ENCODE measurements around the gene PRRT4. TPM values are rescaled to one million over a fixed set of nuclear protein-coding genes. Genes with fewer than 3 reads are reported as not detected.
A peak's percentile ranks its signal among the peaks of the same experiment; 100 is the strongest.

The PRRT4 gene
- total and polyA plus RNA-seq, 4 donors, result 0.13 to 0.14 TPM; not detected in 2

GRCh38 chr7:128343554-128344430, 17.7 kb downstream of the PRRT4 start, which contains the start of gene RBM28:
Gene RBM28 (minus strand): TSS chr7:128343908. CDS start chr7:128343793, 115 bp downstream.
- peak within 1 kb of the TSS; percentile 66 to 75 for H3K9ac ChIP-seq (ENCODE audit: low read depth in 1 of 2, low read length in 2 of 2)
- 14% methylated on average over 49 of the region's 49 CpGs for WGBS

More at GRCh38 chr7:128343554-128344430, 17.7 kb downstream of the PRRT4 start, which contains the start of gene RBM28:
- no peaks in the 10 kb centered on the region for H3K27me3 ChIP-seq (ENCODE audit: control insufficient read depth in 4 of 4, insufficient read depth in 4 of 4, low read length in 3 of 4)
- peak; percentile 45 to 65 for TF ChIP-seq RXRA (IDR thresholded peaks at IDR 0.05)
- TF ChIP-seq NR2F2 (IDR thresholded peaks at IDR 0.05), result no peak
- peak; percentile 91 for TF ChIP-seq ZBTB33 (IDR thresholded peaks at IDR 0.05)
- TF ChIP-seq YY1 (IDR thresholded peaks at IDR 0.05), result peak; percentile 97
- TF ChIP-seq FOXA2 (IDR thresholded peaks at IDR 0.05), result no peak
- peak; percentile 91 to 98 for TF ChIP-seq GABPA (IDR thresholded peaks at IDR 0.05 in 1 of 2, conservative IDR thresholded peaks at IDR 0.05 in 1 of 2)
- TF ChIP-seq REST (IDR thresholded peaks at IDR 0.05), result peak; percentile 62
- no peak for TF ChIP-seq CTCF (IDR thresholded peaks at IDR 0.05; ENCODE audit: low read depth, low read length, missing input control)
- TF ChIP-seq TAF1 (conservative IDR thresholded peaks at IDR 0.05), result peak; percentile 68
- peak; percentile 18 to 24 for TF ChIP-seq HNF4A (conservative IDR thresholded peaks at IDR 0.05)
- peak; percentile 40 for TF ChIP-seq FOXA1 (IDR thresholded peaks at IDR 0.05)
- TF ChIP-seq SP1 (IDR thresholded peaks at IDR 0.05), result peak; percentile 70
- TF ChIP-seq MAX (IDR thresholded peaks at IDR 0.05), result peak; percentile 100
- no peak for TF ChIP-seq ATF3 (IDR thresholded peaks at IDR 0.05)
- TF ChIP-seq EGR1 (IDR thresholded peaks at IDR 0.05; ENCODE audit: low read depth in 2 of 2), result peak in 1 of 2 donors; percentile 22
- TF ChIP-seq JUND (IDR thresholded peaks at IDR 0.05), result no peak
- TF ChIP-seq HNF4G (IDR thresholded peaks at IDR 0.05), result no peak
- TF ChIP-seq RAD21 (IDR thresholded peaks at IDR 0.05), result peak in 1 of 2 donors; percentile 42
- H3K4me3 ChIP-seq (ENCODE audit: low read depth in 1 of 3, low read length in 3 of 3), result peak within 1 kb of the TSS; percentile 62 to 89 (median 78)
- peak within 1 kb of the TSS; percentile 80 to 82 for H3K27ac ChIP-seq (ENCODE audit: low read depth in 1 of 2, low read length in 2 of 2)
- no peaks in the 10 kb centered on the region for H3K9me3 ChIP-seq (ENCODE audit: control insufficient read depth in 4 of 4, low read length in 3 of 4)
- peaks cover 2 to 10% (median 6%) of the 10 kb centered on the region in 4 donors for H3K36me3 ChIP-seq (ENCODE audit: control insufficient read depth in 4 of 4, insufficient read depth in 3 of 4, low read depth in 1 of 4, low read length in 3 of 4)
- DNase-seq (ENCODE audit: low spot score), result peak; percentile 86
- H3K4me1 ChIP-seq (ENCODE audit: control insufficient read depth in 4 of 4, insufficient read depth in 4 of 4, low read length in 3 of 4), result peaks cover 2 to 19% (median 13%) of the 10 kb centered on the region in 4 donors

Measured in liver (tissue), 9 donors.